T-helper 2 cell (primary cell): Measurements from ENCODE around the gene OR10D3.
"Not testable (repeated sequence)": the region's sequence is repeated elsewhere in the genome, so short reads cannot be mapped to it uniquely, and the experiment has no call there.

ENCODE experiments used
- DNase-seq, 5 experiments: peaks; one replicate each; pipeline versions ENCODE4 v3.0.0 to v3.0.0-alpha.2; 2012 to 2022
- total RNA-seq, 2 donors: gene quantifications; one replicate each; lab custom pipeline; 2026; lab: John Stamatoyannopoulos, UW

The OR10D3 gene
- total RNA-seq = 0 reads per million in 2 donors

DNA sequence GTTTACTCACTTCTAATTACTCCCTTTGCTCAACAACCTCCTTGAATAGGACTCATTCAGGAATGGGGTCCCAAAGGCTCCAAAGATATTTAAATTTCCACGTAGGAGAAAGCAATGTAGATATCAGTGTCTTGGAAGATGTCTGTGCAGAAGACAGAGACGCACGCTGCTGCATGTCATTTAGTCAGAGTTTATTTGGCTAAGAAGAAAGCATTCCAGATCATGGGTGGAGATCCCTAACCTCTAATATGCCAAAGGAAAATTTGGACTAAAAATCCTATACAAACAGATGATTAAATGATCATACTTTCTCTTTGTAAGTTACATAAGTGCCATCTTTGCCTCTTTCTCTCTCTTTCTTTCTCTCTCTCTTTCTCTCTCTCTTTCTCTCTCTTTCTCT is at the start of gene OR10D3:
Gene OR10D3 (plus strand): TSS at position 278 of the 400 bp plus-strand sequence. CDS start 1,925 bp downstream, outside the sequence.
- DNase-seq = no peak

DNA sequence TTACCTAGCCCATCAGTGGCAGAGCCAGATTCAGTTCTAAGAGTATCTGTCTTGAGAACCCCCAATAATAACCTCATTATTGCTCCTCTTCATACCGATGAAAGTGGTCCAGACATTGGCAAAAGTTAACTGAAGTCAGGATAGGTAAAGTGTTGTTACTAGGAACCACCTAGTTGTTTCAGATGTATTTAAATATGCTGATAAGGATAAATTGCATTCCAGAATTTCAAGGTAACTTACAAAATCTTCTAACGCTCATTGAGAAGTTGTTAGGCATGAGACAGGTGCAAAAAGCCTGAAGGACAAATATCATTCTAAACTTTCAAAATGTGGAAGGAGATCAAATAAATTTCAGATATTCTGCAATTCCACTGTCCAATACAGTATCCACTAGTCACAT is 40.1 kb upstream of the OR10D3 start:
- DNase-seq = no peak

DNA sequence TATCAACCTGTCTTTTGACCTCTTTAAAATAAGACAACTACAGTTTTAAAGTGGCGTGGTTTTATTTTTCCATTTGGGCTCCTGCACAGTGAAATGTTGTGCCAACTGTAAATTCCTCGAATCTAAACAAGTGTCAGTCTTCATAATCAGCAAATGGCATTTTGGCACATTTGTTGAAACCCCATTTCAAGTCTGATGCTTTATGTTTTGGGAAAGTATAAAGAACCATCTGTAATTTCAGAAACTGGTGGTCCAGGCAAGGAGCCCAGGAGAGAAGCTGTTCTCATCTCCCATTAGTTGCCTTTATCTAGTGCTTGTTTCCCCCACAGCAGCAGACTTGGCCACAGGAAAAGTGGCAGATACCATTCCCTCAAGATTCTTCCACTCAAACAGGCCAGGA is 35.2 kb upstream of the OR10D3 start:
- no peak for DNase-seq

DNA sequence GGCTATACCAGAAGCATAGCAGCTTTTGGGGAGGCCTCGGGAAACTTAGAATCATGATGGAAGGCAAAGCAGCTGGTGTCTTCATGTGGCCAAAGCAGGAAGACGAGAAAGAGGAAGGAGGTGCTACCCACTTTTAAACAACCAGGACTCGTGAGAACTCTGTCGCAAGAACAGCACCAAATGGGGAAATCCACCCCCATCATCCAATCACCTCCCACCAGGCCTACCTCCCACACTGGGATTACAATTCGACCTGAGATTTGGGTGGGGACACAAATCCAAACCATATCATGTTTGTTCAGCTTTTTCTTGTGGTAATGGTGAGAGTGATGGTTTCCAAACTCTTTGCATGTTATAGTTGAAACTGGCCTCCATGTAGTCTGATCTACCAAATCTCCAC is 32.5 kb upstream of the OR10D3 start:
- no peak for DNase-seq

DNA sequence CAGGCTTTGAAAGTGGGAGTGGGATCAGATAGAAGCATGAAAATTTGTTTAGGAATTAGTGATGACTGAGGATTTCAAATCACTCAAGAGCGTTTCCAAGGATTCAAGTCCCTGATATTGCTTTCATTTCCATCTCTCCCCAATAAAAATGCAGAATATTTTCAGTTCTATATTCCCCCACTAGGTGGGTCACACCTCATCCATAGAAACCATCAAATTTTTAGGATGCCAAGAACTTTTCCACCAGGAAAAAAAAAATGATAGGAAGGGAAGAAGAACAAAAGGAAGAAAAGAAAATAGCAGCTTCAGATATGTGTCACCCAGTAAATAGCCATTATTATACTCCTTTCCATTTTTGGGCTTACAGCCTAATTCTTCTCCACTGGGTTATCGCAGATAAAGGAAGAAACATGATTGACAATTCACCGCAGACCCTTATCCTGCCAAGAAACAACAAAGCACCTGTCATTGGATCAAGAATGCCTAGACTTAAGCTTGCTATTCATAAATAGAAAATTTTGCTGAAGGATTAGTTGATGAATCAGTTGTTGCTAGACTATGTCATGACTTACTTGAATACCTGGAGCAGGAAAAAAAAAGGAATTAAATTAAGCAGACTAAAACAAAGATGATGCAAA is 30.3 kb upstream of the OR10D3 start:
- no peak for DNase-seq

DNA sequence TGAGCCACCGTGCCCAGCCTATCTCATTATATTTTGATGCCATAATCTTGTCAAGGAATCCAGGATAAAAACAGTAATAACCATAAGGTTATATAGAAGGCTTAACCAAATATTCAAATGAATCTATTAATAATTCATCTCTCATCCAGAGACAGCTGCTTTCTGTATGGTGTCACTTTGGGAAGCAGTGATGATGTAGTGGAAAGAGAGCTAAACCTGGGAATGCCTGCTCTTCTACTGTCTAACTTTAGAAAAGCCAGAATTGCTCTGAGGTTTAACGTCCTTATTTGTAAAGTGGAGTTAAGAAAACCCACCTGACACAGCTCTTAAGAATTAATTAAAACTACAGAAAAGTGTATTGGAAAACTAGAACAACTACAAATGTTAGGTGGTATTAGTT is 29.3 kb upstream of the OR10D3 start:
- DNase-seq = no peak

DNA sequence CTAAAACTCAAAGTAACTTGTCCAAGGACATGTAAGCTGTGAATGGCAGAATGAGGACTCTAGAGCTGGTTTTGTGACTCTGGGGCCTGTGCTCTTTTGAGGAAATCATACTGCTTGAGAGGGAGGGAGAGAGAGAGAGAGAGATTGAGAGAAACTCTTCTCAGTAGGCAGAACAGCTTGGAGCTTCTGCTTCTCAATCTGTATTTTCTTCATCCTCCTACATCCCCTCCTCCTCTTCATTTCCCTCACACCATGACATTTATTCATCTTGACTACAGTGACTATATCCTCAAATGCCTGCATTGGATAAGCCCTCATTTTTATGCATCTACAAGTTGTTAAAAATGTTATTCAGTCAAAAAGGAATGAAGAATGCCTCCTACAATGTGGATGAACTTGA is 23.7 kb upstream of the OR10D3 start:
- DNase-seq = no peak

GRCh38 chr11:124160986-124161385 is 22.2 kb upstream of the OR10D3 start:
- no peak for DNase-seq

DNA sequence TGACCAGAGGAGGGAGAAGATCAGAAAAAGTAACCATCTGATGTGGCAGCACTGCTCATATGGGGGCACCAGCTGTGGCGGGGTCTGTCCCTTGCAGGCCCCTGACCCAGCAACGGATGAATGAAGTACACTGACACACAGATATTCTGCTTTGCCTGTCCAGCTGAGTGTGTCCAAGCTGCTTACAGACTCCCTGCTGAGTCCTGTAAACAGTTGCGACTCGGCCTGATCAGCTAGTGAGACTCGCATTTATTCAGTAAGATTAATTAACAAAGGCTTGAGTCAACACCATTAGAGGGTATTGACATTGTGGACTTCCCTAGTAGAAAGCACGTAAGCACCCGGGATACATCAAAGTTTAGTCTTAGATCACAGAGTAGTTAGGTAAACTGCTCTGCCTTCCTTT is 15.3 kb upstream of the OR10D3 start:
- DNase-seq = no peak

DNA sequence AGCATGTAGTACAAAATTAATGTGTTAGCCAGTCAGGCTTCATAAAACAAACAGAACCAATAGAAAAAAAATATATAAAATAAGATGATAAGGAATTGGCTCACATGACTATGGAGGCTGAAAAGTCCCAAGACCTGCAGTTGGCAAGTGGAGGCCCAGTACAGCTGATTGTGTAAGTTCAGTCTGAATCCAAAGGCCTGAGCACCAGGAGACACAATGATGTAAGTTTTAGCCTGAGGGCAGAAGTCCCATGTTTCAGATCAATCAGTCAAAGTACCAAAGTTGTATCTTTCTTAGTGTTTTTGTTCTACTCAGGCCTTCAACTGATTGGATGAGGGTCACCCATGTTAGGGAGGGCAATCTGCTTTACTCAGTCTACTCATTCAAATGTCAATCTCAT is 14.3 kb upstream of the OR10D3 start:
- DNase-seq = no peak

- not testable (repeated sequence) for DNase-seq
Measured at GRCh38 chr11:124170315-124170714, 12.8 kb upstream of the OR10D3 start.

DNA sequence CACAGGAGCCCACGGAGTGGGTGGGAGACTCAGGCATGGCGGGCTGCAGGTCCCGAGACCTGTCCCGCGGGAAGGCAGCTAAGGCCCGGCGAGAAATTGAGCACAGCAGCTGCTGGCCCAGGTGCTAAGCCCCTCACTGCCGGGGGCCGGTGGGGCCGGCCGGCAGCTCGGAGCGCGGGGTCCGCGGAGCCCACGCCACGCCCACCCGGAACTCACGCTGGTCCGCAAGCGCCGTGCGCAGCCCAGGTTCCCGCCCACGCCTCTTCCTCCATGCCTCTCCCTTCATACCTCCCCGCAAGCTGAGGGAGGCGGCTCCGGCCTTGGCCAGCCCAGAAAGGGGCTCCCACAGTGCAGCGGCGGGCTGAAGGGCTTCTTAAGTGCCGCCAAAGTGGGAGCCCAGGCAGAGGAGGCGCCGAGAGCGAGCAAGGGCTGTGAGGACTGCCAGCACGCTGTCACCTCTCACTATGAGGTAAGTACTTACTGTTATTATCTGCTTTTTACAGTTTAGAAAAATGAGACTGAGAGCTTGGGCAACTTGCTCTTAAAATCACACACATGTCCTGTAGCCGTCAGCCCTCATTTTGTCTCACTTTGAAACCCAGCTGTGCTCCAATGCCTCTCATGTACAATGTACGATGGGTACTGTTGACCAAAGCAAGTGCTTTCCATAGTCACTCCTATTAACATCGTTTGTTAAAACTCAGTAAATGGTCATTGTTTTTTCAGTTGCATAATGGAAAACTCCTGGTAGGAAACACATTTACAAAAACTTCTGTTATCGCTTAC is 12.2 kb upstream of the OR10D3 start:
- DNase-seq = no peak

GRCh38 chr11:124172101-124172500 is 11.0 kb upstream of the OR10D3 start:
- no peak for DNase-seq

- no peak for DNase-seq
Measured at GRCh38 chr11:124172599-124172998, 10.5 kb upstream of the OR10D3 start.

DNA sequence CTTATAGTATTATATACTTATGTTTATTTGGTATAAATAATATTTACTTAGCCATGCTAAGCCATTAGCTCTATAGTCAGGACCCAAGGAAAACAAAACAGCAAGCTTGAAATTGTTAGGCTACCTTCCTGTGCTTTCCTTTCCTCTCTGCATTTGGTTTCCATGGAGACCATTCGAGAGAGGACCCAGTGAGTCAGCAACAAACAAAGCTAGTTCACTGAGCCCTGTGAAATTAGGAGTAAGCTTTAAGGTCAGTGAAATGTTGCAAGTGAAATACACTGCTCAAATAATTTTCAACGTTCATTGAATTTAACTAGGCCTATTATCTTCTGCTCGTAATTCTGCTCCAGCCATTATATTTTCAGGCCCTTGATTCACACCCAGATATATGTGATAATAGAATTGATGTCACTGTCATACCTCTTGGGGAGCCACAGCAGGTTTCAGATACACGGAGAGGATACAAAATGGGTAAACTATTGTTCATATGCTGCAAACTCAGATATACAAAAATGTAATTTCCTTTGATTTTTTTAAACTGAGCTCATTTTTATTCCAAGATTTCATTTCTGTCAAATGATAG is 9.1 kb upstream of the OR10D3 start:
- no peak for DNase-seq

- no peak for DNase-seq
Measured at GRCh38 chr11:124176925-124177715, 6.0 kb upstream of the OR10D3 start.

DNA sequence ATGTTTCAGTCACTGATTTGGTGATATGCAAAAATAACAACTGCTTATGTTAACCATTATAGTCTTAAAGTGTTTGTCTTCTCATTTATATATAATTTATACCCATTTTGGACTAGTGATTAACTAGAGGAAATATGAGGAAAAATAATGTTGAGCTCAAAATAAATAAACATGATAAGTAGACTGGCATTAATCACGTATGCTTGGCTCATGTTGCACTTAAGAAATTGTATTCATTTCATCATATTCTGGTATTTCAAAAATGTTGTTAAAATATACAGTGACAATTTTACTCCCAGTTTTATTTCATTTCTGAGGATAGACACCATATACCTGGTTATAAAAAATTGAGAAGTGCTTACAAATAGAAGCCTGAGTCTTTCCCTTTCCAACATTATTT is 3.8 kb upstream of the OR10D3 start:
- DNase-seq = no peak

GRCh38 chr11:124190298-124191139 is 7.4 kb downstream of the OR10D3 start:
- DNase-seq = no peak

- DNase-seq = no peak
Measured at GRCh38 chr11:124193221-124194010, 10.3 kb downstream of the OR10D3 start.

DNA sequence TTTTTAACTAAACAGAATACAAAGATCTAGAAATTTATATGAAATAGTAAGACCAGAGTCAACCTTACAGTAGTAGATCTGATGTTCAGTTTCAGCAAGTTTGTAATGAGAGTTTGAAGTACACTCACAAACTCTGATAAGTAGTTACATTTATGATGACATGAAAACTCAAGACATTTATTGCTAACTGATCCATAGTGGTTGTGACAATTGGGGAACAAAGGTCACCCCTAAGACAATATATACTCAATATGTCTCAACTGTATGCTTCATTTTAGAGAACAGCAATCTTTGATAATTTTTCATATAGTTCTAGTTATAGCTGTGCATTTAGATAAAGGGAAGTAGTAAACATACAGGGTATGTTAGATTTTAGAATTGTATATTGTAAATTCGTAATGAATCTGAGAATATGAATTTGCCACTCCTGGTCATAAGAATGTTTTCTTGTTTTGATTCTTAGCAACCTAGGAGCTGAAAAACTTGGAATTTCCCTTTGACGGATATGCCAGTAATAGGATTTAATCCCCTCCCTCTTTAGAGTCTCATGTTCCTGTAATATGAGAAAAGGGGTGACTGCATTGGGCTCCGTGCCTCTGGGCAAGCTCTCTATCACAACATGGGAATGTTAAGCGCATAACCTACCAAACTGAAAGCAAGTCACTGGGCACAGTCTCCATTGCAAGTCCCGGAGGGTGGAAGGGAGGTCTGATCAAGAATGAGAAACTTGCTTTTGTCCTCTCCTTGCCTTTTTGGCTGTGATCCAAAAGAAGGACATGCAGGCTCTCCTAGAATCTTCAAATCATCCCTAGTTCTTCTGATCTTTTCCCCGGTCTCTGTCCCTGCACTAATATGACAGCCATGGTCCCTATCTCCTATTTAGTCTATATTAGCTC is 11.4 kb downstream of the OR10D3 start:
- DNase-seq = no peak
